HEK293T (cell line): ENCODE data around the gene ELAC1.

Source experiments
- CTBP1 ChIP-seq: fragments of 450-650 bp; IDR thresholded peaks from 2 replicates; pipeline ENCODE4 v1.6.1; 2016; ENCODE audit warnings: borderline replicate concordance
- FOXK2 ChIP-seq: fragments of 450-650 bp; IDR thresholded peaks from 2 replicates; pipeline ENCODE4 v1.6.1; 2016; ENCODE audit warnings: mild to moderate bottlenecking
- PKNOX1 ChIP-seq: fragments of 450-650 bp; IDR thresholded peaks from 2 replicates; pipeline ENCODE4 v1.6.1; 2016
- SUZ12 ChIP-seq: fragments of 450-650 bp; IDR thresholded peaks from 2 replicates; pipeline ENCODE4 v1.6.1; 2016; ENCODE audit warnings: mild to moderate bottlenecking

- no peak for TF ChIP-seq CTBP1
- TF ChIP-seq SUZ12, result no peak
- no peak for TF ChIP-seq FOXK2
- no peak for TF ChIP-seq PKNOX1
Measured at GRCh38 chr18:50987261-50987660, 19.4 kb downstream of the ELAC1 start.
